CD4-positive, CD25-positive, alpha-beta regulatory T cell (primary cell): Measurements from ENCODE around the gene FAM89B. TPM values are rescaled to one million over a fixed set of nuclear protein-coding genes. Genes with fewer than 3 reads are reported as not detected.
A peak's percentile ranks its signal among the peaks of the same experiment; 100 is the strongest.

Experiments used
- ATAC-seq, 2 donors: fragments of 150-1000 bp; cut with Tn5 transposase; one replicate each; pipeline ENCODE4 v1.10.0; 2021; ENCODE audit warnings: low read depth in 2 of 2, moderate number of reproducible peaks in 2 of 2, moderate library complexity in 1 of 2
- DNase-seq, 3 donors: peaks; one replicate each; pipeline versions ENCODE4 v3.0.0 to v3.0.0-alpha.2; 2012 to 2022; ENCODE audit warnings: mixed read lengths in 1 of 3
- H3K27ac ChIP-seq: one replicate; pipeline ENCODE4 v1.7.0; 2013; ENCODE audit warnings: mild to moderate bottlenecking, low read length; ENCODE audit not compliant: insufficient read depth, poor library complexity, severe bottlenecking
- H3K27me3 ChIP-seq: one replicate; pipeline ENCODE4 v1.7.0; 2013; ENCODE audit warnings: low read length; ENCODE audit not compliant: control insufficient read depth, insufficient read depth
- H3K36me3 ChIP-seq: one replicate; pipeline ENCODE4 v1.7.0; 2013; ENCODE audit warnings: mild to moderate bottlenecking, low read length, moderate library complexity; ENCODE audit not compliant: control insufficient read depth, insufficient read depth
- H3K4me1 ChIP-seq: 2 replicates; pipeline ENCODE4 v1.7.0; 2013; ENCODE audit warnings: mild to moderate bottlenecking, low read length; ENCODE audit not compliant: insufficient read depth, control insufficient read depth, poor library complexity, severe bottlenecking
- H3K4me3 ChIP-seq: one replicate; pipeline ENCODE4 v1.7.0; 2013; ENCODE audit warnings: low read depth, mild to moderate bottlenecking, low read length, moderate library complexity
- H3K9me3 ChIP-seq, 2 experiments: 1 replicate in 1 of 2; 2 replicates in 1 of 2; pipeline ENCODE4 v1.7.0; 2013; ENCODE audit warnings: low read length in 2 of 2, mild to moderate bottlenecking in 1 of 2, moderate library complexity in 1 of 2; ENCODE audit not compliant: control insufficient read depth in 2 of 2
- H3K27ac Mint-ChIP-seq, 3 donors: one replicate each; pipeline ENCODE4 v1.8.0; 2020 to 2022; ENCODE audit warnings: mild to moderate bottlenecking in 3 of 3, mixed read lengths in 3 of 3, moderate library complexity in 2 of 3
- H3K27me3 Mint-ChIP-seq: one replicate; pipeline ENCODE4 v1.8.0; 2022; ENCODE audit warnings: mild to moderate bottlenecking, mixed read lengths
- H3K36me3 Mint-ChIP-seq: one replicate; pipeline ENCODE4 v1.8.0; 2020; ENCODE audit warnings: mixed read lengths
- H3K4me1 Mint-ChIP-seq, 4 donors: one replicate each; pipeline ENCODE4 v1.8.0; 2020 to 2022; ENCODE audit warnings: mixed read lengths in 4 of 4, mild to moderate bottlenecking in 1 of 4
- H3K4me3 Mint-ChIP-seq, 4 donors: one replicate each; pipeline ENCODE4 v1.8.0; 2020 to 2022; ENCODE audit warnings: mild to moderate bottlenecking in 4 of 4, mixed read lengths in 4 of 4, moderate library complexity in 3 of 4
- H3K9me3 Mint-ChIP-seq, 7 donors: one replicate each; pipeline ENCODE4 v1.8.0; 2020 to 2022; ENCODE audit warnings: mixed read lengths in 7 of 7, mild to moderate bottlenecking in 3 of 7, moderate library complexity in 2 of 7
- polyA plus RNA-seq, 4 donors: library from polyadenylated mRNA; unstranded; fragments of 300-500 nt; fragmentation: Illumina TruSeq; gene quantifications; one replicate each; pipeline ENCODE4 v1.2.3, GENCODE V29; 2021
- total RNA-seq: library from RNA; stranded (reverse); gene quantifications from one replicate; pipeline ENCODE4 v1.2.3, GENCODE V29; 2022

FAM89B gene
- total and polyA plus RNA-seq, 5 donors from 2014 or later = 49.4 to 158 (median 100) TPM

DNA sequence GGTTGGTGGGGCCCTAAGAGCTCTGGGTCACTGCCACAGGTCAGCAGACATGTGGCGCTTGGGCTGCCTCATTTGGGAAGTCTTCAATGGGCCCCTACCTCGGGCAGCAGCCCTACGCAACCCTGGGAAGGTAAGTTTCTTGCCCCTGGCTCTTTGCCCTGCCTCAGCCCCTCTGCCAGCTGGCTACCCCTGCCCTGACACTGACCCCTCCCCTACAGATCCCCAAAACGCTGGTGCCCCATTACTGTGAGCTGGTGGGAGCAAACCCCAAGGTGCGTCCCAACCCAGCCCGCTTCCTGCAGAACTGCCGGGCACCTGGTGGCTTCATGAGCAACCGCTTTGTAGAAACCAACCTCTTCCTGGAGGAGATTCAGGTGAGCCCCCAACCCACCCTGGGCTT is 45.6 kb upstream of the FAM89B start:
- Mint-ChIP-seq H3K27ac (no peak overlapping the region), H3K36me3 (peaks cover 9% of the 10 kb centered on the region), H3K4me1 (peaks cover 17 to 64% (median 31%) of the 10 kb centered on the region in 4 donors), H3K4me3 (peak overlapping the region; percentile 44 to 90 (median 74)), H3K27me3 (no peaks in the 10 kb centered on the region), H3K9me3 (no peaks in the 10 kb centered on the region)
- Histone ChIP-seq H3K4me1 (peaks cover 48% of the 10 kb centered on the region), H3K27me3 (no peaks in the 10 kb centered on the region), H3K9me3 (no peaks in the 10 kb centered on the region), H3K4me3 (no peak overlapping the region), H3K36me3 (peaks cover 26% of the 10 kb centered on the region), H3K27ac (no peak overlapping the region)
- ATAC-seq = no peak
- no peak for DNase-seq

DNA sequence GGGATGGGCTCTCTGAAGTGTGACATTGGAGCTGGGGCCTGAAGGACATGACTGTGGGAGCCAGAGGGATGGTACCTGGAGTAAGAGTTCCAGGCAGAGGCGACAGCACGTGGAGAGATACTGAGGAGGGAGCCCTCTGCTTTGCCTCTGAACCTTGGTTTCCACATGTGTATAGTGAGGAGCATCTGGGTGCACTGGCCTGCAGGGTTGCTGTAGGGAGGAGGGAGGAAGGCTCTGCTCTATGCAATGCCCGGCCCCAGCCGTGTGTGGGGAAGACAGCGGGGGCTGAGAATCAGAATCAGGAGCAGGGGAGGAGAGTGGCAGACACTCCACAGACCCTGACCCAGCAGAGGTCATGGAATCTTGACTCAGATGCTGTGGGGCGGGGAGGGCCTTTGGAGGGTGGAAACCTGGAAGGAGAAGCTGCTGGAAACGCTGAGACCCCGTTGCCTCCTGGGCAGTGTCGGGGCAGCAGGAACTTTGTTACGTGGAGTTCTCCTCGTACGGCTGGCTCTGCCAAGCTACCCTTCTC is 43.5 kb upstream of the FAM89B start:
- H3K36me3 Mint-ChIP-seq = peaks cover 10% of the 10 kb centered on the region
- H3K36me3 ChIP-seq = peaks cover 40% of the 10 kb centered on the region
- peak overlapping the region in 2 of 4 donors; percentile 48 to 78 for H3K4me3 Mint-ChIP-seq
- H3K4me1 ChIP-seq = peaks cover 27% of the 10 kb centered on the region
- ATAC-seq = no peak
- H3K9me3 Mint-ChIP-seq = no peaks in the 10 kb centered on the region
- peak overlapping the region in 1 of 3 donors; percentile 36 for H3K27ac Mint-ChIP-seq
- no peak overlapping the region for H3K27ac ChIP-seq
- H3K27me3 Mint-ChIP-seq = no peaks in the 10 kb centered on the region
- DNase-seq = no peak
- H3K4me3 ChIP-seq = no peak overlapping the region
- H3K9me3 ChIP-seq = no peaks in the 10 kb centered on the region
- H3K27me3 ChIP-seq = no peaks in the 10 kb centered on the region
- peaks cover 4 to 45% (median 16%) of the 10 kb centered on the region in 4 donors for H3K4me1 Mint-ChIP-seq

DNA sequence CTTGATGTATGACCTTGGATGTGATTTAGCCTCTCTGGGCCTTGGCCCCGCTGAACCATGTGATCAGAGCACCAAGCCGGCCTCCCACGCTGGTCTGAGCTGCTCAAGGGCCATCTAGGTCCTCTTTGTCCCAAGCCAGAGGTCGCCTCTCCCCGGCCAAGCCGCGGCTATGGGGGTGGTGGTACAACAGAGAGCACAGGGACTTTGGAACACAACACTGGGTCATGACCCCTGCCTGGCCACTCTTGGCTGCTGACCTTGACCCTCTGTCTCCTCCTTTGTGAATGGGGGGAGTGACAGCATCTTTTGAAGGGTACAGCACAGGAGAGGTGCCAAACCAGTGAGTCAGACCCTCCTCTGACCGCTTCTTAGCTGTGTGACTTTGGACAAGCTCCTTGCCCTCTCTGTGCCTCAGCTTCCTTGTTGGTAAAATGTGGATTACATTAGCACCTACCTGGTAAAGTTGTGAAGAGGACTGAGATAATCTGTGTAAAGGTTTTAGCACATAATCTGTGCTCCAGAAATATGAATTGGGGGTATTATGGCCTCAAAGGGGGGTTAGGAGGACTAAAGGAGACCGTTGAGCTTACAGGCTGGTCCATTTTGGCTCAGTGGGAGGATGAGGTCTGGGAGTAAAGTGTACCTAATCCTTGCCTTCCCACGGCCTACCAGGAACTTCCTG is 42.7 kb upstream of the FAM89B start:
- Mint-ChIP-seq H3K4me3 (peak overlapping the region in 3 of 4 donors; percentile 2 to 78 (median 38)), H3K9me3 (no peaks in the 10 kb centered on the region), H3K27ac (peak overlapping the region; percentile 14 to 69 (median 43)), H3K36me3 (peaks cover 10% of the 10 kb centered on the region), H3K27me3 (no peaks in the 10 kb centered on the region), H3K4me1 (peaks cover under 1 to 38% (median 11%) of the 10 kb centered on the region in 4 donors)
- Histone ChIP-seq H3K27me3 (no peaks in the 10 kb centered on the region), H3K4me1 (peaks cover 20% of the 10 kb centered on the region), H3K4me3 (no peak overlapping the region), H3K27ac (no peak overlapping the region), H3K36me3 (peaks cover 40% of the 10 kb centered on the region), H3K9me3 (no peaks in the 10 kb centered on the region)
- ATAC-seq (no peak), DNase-seq (no peak)

DNA sequence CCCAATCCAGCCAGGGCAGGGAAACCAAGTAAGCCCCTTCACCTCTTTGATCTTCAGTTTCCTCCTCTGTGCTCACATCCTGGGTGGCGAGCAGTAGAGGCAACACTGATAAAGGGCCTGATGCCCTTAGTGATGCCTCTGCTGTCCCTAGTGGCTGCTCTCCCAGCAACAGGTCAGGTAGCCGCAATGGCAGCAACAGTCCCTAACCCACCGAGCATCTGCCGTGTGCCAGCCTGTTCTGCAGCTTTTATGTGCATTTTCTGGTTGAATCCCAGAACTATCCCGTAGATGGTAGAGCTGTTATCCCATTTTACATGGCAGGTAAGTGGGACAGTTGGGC is 42.2 kb upstream of the FAM89B start:
- Mint-ChIP-seq H3K9me3 (no peaks in the 10 kb centered on the region), H3K4me1 (peaks cover 0 to 38% (median 11%) of the 10 kb centered on the region in 4 donors), H3K27me3 (no peaks in the 10 kb centered on the region), H3K4me3 (peak overlapping the region in 2 of 4 donors; percentile 2 to 78), H3K27ac (peak overlapping the region; percentile 26 to 69 (median 43)), H3K36me3 (peaks cover 10% of the 10 kb centered on the region)
- DNase-seq = peak in 1 of 3 donors; percentile 72
- Histone ChIP-seq H3K27ac (no peak overlapping the region), H3K27me3 (no peaks in the 10 kb centered on the region), H3K4me1 (peaks cover 20% of the 10 kb centered on the region), H3K4me3 (no peak overlapping the region), H3K9me3 (no peaks in the 10 kb centered on the region), H3K36me3 (peaks cover 40% of the 10 kb centered on the region)
- ATAC-seq = peak; percentile 69 to 75

DNA sequence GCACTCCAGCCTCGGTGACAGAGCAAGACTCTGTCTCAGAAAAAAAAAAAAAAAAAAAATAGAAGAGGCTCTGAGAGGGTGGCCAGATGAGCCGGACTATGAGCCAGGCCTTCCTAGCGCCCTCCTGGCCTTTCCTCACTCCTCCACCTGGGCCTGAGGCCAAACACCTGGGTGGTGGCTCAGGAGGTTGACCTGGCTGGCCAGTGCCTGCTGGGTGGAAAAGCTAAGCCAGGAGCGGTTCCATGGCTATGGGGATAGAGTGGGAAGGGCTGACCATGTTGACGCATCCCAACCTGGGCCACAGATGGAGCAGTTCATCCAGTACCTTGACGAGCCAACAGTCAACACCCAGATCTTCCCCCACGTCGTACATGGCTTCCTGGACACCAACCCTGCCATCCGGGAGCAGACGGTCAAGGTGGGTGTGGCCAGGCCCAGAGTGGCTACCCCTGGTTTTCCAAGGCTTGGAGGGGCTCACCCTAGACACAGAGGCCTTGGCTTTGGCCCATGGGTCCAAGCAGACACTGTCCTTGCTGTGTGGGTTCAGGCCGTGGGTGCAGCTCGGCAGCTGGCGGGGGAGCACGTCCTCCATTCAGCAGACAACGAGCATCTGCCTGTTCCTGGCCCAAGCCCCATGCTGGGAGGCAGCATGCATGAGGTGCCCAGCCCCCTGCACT is 39.8 kb upstream of the FAM89B start:
- H3K27me3 ChIP-seq = no peaks in the 10 kb centered on the region
- DNase-seq (no peak), ATAC-seq (no peak)
- no peak overlapping the region for H3K4me3 ChIP-seq
- H3K36me3 Mint-ChIP-seq = peaks cover 10% of the 10 kb centered on the region
- H3K36me3 ChIP-seq = peaks cover 40% of the 10 kb centered on the region
- H3K27ac ChIP-seq = no peak overlapping the region
- no peak overlapping the region for H3K27ac Mint-ChIP-seq
- peaks cover 9% of the 10 kb centered on the region for H3K4me1 ChIP-seq
- peaks cover 0 to 22% (median 8%) of the 10 kb centered on the region in 4 donors for H3K4me1 Mint-ChIP-seq
- H3K9me3 Mint-ChIP-seq = no peaks in the 10 kb centered on the region
- no peak overlapping the region for H3K4me3 Mint-ChIP-seq
- no peaks in the 10 kb centered on the region for H3K27me3 Mint-ChIP-seq
- no peaks in the 10 kb centered on the region for H3K9me3 ChIP-seq

DNA sequence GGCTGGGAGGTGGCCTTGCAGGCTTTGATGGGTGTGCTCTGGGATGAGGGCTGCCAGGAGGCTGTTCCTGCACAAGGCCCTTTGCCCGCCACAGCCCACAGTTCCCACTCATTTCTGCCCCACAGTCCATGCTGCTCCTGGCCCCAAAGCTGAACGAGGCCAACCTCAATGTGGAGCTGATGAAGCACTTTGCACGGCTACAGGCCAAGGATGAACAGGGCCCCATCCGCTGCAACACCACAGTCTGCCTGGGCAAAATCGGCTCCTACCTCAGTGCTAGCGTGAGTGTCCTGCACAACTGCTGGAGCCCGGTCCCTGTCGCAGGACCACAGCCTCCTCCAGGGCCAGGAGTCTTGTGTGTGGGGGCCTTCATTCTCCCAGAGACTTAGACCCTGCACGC is 37.2 kb upstream of the FAM89B start:
- H3K9me3 Mint-ChIP-seq = no peaks in the 10 kb centered on the region
- no peaks in the 10 kb centered on the region for H3K27me3 Mint-ChIP-seq
- ATAC-seq = no peak
- peaks cover 0 to 12% (median 1%) of the 10 kb centered on the region in 4 donors for H3K4me1 Mint-ChIP-seq
- peaks cover 6% of the 10 kb centered on the region for H3K36me3 Mint-ChIP-seq
- H3K27ac Mint-ChIP-seq = peak overlapping the region in 2 of 3 donors; percentile 37 to 56
- peaks cover 40% of the 10 kb centered on the region for H3K36me3 ChIP-seq
- DNase-seq = no peak
- H3K27ac ChIP-seq = no peak overlapping the region
- H3K9me3 ChIP-seq = no peaks in the 10 kb centered on the region
- H3K4me3 Mint-ChIP-seq = peak overlapping the region in 1 of 4 donors; percentile 68
- H3K4me3 ChIP-seq = no peak overlapping the region
- H3K27me3 ChIP-seq = no peaks in the 10 kb centered on the region
- peaks cover 9% of the 10 kb centered on the region for H3K4me1 ChIP-seq

DNA sequence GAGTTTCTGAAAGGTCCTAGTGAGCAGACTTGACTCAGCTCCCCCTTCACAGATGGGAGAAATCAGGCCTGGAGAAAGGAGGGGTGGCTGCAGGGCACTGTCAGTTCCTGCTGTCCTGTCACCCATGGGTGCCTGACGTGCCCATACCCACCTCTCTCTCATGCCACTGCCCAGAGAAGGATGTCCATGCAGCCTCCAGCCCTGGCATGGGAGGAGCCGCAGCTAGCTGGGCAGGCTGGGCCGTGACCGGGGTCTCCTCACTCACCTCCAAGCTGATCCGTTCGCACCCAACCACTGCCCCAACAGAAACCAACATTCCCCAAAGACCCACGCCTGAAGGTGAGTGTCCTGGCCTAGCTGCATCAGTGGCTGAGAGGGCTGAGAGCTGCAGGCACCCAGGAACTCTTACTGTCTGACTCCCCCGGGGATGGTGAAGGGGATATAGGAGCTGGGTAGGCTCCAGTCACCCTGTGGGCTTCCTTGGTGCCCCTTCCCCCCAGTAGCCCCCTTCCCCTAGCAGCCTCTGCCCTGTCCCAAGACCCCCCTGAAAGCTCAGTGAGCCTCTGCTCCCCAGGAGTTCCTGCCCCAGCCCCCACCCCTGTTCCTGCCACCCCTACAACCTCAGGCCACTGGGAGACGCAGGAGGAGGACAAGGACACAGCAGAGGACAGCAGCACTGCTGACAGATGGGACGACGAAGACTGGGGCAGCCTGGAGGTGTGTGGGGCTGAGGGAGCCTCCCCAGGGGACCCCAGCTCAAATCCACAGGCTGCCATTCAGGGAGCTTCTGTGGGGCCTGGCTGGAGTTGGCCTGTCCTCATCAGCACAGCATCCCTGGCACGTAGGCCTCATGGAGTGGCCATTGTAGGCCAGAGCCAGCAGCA is 35.7 kb upstream of the FAM89B start:
- Mint-ChIP-seq H3K9me3 (no peaks in the 10 kb centered on the region), H3K4me3 (peak overlapping the region in 1 of 4 donors; percentile 7), H3K27me3 (no peaks in the 10 kb centered on the region), H3K4me1 (peaks cover 0 to 18% (median 4%) of the 10 kb centered on the region in 4 donors), H3K36me3 (peaks cover 2% of the 10 kb centered on the region), H3K27ac (no peak overlapping the region)
- H3K9me3 ChIP-seq = no peaks in the 10 kb centered on the region
- DNase-seq = no peak
- H3K27ac ChIP-seq = no peak overlapping the region
- H3K4me1 ChIP-seq = peaks cover 16% of the 10 kb centered on the region
- no peak for ATAC-seq
- peaks cover 25% of the 10 kb centered on the region for H3K36me3 ChIP-seq
- H3K4me3 ChIP-seq = no peak overlapping the region
- H3K27me3 ChIP-seq = no peaks in the 10 kb centered on the region
